CD4-positive, alpha-beta T cell treated with Interleukin-4 for 4 hours (primary cell): ENCODE data around the gene TSR3.

Experiments used
- DNase-seq: peaks from one replicate; pipeline ENCODE4 v3.0.0-alpha.2; 2020

TSR3 gene

DNA sequence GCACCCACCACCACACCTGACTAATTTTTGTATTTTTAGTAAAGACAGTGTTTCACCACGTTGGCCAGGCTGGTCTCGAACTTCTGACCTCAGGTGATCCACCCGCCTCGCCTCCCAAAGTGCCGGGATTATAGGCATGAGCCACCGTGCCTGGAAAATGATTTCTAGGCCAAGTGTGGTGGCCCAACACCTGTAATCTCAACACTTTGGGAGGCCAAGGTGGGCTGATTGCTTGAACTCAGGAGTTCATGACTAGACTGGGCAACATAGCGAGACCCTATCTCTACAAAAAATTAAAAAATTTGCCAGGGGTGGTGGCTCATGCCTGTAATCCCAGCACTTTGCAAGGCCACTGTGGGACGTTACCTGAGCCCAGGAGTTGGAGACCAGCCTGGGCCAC, 29.3 kb downstream of the TSR3 start:
- DNase-seq: no peak

DNA sequence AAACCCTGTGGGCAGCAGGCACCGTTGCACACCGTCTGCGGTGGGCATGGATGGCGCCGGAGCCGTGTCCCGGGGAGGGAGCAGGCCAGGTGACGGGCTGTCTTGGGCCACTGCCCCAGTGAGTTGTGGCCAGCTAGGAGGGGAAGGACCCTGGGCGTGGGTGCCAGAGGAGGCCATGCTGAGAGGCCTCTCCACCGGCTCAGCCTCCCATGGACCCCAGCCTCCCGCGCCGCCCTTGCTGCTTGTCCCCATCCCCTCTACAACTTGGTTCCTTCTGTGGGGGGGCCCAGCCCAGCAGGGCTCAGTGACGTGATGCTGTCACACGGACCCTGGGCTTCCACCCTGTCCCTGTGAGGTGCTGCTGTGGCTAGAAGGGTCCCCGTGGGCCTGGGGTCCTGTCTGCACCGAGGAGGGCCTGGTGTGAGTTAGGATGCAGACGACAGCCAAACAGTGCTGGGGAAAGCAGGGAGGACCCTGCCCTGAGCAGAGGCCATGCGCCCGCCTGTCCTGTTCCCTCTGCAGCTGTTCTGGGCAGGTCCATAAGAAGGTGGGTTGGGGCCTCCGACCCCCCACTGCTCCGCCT, 30.9 kb downstream of the TSR3 start:
- no peak for DNase-seq

GRCh38 chr16:1320097-1320496, 31.6 kb downstream of the TSR3 start:
- DNase-seq: no peak

- DNase-seq: no peak
Observed at GRCh38 chr16:1319041-1319440, 32.6 kb downstream of the TSR3 start.

- DNase-seq: no peak
Observed at GRCh38 chr16:1318268-1318545, 33.5 kb downstream of the TSR3 start.

GRCh38 chr16:1317479-1318267, 34.0 kb downstream of the TSR3 start:
- no peak for DNase-seq

DNA sequence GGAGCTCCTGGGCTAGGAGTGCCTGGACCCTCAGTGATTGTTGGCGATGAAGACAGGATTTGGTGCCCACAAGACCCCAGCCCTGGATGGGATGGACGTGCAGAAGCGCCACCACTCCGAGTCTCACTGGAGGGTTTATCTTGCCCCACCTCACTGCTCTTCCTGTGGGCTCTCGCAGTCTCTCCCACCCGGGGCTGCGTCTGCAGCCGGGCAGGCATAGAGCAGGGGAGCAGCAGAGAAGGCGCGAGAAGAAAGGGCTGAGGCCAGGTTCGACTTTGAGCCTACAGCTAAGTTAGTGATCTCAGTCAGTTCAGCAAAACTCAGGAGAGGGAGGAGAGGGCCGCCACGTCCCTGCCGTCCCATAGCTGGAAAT, 35.7 kb downstream of the TSR3 start:
- DNase-seq: no peak

DNA sequence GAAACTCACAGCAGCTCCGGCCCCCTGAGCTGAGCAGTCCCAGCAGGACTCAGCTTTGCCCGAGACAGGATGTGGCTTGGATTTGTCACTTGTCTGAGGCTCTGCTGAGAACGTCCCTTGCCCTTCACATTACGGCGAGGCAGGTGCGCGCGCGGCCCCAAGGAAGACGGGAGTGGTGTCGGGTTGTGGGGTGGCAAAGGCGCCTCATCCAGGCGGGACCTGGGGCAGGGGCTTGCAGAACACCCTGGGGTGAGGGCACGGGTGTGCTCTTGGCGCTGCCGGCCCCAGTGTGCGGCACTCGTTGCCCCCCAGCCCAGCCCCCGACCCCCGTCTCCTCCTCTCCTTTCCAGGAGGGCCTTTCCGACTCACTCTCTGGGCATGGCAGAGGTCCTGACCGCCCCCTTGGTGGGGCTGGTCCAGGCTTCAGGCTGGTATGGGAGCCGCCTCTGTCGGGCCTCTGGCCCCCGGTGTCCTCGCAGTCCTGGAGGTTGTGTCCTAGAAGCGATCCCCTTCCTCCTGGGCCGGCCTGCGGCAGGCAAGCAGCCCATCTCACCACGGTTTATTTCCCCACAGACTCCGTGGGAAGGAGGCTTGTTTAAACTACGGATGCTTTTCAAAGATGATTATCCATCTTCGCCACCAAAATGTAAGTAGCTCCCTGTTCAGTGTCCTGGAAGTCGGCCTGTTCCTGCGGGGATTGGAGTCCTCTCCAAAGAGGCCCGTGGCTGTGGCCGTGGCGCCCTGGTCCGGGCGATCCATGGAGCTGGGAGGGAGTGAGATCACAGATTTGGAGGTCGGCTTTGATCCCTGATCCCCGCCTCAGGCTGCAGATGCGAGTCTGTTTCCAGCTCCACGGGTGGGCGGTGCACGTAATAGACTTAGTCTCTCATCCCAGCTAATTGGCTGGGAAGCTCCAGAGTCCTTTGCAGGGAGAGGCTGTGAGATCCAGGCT, 36.3 kb downstream of the TSR3 start:
- no peak for DNase-seq

DNA sequence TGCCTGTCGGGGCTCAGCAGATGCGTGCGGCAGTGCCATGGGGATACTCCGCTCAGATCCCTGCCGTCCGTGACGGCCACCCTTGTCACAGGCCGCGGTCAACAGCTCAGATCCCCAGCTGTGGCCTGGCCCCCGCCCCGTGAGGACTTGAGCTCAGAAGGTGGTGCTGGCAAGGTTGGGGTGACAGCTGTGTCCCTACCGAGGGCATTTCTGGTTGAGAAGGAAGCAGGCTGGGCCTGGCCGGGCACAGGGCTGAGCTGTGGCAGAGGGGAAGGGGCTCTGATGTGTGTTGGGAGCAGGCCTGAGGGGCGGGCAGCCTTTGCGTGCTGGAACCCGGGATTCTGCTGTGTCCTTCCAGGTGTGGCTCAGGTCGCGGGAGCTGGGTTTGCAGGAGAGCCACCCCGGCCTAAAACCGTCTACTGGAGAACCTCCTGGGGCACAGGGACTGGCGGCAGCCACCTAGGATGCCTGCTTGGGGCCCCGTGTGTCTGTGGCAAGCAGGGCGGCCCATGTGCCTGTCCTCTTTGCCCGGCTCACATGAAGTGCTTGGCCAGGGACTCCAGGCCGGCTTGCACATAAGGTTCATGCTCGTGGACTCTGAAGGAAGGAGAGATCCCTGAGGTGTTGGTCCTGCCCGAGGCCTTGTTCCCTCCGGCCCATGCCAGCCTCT, 37.1 kb downstream of the TSR3 start:
- DNase-seq: no peak

- no peak for DNase-seq
Observed at GRCh38 chr16:1313721-1314369, 37.8 kb downstream of the TSR3 start.

- no peak for DNase-seq
Observed at GRCh38 chr16:1312903-1313302, 38.8 kb downstream of the TSR3 start.

- DNase-seq: no peak
Observed at GRCh38 chr16:1312467-1312816, 39.2 kb downstream of the TSR3 start.

DNA sequence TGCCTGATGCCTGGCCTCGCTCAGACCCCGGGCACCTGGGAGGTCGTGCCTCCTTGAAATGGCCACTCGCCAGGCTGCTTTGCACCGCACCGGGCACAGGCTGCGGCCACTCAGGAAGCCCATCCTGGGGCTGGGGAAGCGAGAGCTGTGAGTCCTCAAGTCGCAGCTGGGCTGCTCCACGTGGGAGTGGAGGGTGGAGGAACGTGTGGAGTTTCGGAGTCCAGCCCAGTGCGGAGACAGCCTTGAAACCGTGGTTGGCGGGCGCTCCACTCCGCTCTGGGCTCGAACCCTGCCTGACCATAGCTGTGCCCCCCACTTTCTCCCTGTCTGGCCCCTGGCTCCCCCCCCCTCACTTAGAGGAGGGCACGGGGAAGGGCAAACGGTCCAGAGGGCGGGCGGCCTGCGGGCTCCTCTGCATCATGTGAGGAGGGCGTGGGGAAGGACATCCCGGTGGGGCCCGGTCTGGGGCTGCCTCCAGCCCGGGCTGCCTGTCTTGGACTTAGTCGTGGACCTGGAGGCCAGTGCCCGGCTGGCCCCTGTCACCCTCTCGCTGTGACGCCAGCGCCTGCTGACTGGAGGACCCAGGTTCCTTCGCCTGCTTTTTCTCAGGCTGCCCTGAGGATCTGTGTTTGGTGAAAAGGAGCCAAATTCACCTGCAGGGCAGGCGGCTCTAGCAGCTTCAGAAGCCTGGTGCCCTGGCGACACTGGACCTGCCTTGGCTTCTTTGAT, 39.8 kb downstream of the TSR3 start:
- no peak for DNase-seq

- DNase-seq: no peak
Observed at GRCh38 chr16:1311212-1311737, 40.4 kb downstream of the TSR3 start.

- DNase-seq: no peak
Observed at GRCh38 chr16:1310832-1311200, 40.9 kb downstream of the TSR3 start.

DNA sequence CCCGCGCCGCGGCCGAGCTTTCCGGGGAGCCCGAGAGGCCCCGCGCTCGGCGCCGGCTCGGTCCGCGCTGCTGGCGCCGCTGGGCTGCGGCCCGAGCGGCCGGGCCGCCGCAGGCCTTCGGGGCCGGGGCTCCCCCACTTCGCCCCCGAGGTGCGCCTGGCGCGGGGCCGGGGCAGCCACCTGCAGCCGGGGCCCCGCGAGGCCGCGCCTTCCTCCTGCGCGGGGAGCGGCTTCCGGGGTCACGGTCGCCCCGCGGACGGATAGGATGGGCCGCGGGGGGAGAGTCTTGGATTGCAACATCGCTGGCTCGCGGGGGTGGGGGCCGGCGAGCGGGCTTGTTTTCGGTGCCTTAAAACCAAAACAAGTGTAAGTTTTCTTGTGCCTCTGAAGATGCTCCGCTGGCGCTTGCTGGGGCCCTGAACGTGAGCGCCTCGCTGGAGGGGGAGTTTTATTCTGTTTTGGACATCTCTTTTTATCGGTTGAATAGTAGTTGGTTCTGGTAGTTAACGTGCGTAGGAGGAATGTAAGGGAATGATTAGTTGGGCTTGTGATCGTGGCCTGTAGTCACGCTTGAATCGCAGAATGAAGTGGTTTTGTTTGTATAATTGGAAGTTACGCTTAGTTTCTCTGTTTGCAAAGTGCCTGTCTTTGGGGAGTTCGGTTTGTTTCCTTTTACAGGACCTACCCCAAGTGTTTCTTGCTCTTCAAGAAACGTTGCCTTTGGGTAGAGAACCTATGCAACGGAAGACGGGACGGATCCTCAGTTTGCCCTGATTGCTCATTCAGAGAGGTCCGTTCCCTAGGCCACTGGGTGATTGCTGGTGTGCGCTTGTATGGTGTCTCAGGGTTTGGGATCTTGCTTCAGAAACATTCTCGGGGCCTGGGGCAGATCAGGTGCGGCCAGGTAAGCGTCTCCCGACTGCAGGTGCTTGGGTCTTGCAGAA, 41.5 kb downstream of the TSR3 start:
- peak; percentile 42 for DNase-seq

DNA sequence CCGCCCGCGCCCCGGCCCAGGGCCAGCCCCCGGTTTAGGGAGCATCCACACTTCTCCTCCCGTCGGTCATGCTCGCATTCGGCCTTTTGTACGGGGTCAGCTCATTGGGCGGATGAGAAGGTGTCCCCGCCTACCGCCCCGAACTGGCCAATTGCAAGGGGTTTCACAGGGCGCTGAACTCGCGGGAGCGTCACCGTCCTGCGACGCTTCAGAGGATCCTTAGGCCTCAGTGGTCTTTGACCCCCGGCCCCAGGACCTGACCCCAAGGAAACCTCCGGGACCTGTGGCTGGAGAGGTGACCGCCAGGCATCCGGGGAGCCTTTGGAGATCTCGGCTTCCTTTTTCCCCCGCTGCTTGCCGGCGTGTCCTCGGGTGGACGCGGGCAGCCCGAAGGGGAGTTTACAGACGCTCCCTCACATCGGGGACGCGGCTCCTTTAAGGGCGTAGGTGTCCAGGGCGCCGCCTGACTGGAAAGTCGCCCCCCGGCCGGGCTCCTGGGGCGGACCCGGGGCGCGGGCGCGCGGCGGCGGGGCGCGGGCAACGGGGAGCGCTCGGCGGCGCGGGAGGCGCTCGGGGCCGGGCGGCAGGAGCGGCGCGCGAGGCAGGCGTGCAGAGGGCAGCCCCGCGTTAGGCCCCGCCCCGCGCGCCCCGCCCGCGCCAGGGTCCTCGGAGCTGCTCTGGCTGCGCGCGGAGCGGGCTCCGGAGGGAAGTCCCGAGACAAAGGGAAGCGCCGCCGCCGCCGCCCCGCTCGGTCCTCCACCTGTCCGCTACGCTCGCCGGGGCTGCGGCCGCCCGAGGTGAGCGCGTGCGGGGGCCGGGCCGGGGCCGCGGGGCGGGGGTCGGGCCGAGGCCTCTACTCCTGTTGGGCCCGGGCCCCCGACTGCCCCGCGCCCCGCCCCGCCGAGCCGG, 42.4 kb downstream of the TSR3 start, which contains the start of gene UBE2I:
UBE2I (plus strand) TSS at position 660 of the 909 bp plus-strand sequence. CDS start 4,395 bp downstream, outside the sequence.
- peak; percentile 99 for DNase-seq

DNA sequence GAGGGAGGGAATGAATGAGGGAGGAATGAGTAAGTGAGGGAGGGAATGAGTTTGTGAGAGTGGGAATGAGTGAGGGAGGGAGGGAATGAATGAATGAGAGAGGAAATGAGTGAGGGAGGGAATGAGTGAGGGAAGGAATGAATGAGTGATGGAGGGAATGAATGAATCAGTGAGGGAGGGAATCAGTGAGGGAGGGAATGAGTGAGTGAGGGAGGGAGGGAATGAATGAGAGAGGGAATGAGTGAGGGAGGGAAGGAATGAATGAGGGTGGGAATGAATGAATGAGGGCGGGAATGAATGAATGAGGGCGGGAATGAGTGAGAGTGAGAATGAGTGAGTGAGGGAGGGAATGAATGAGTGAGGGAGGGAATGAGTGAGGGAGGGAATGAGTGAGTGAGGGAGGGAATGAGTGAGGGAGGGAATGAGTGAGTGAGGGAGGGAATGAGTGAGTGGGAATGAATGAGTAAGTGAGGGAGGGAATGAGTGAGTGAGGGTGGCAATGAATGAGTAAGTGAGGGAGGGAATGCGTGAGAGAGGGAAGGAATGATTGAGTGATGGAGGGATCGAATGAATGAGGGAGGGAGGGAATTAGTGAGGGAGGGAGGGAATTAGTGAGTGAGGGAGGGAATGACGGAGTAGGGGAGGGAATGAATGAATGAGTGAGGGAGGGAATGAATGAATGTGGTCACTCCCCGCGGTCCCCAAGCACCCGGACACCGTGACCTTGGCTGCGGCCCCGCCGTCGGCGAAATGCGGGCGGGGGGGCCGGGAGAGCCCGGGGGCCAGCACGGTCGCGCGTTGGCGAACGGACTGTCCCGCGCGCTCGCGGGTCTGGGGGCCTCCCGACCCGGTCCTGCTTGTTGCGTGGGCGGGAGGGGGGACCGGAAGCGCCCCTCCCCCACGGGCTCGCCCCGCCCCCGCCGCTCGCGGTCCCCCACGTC, 43.4 kb downstream of the TSR3 start:
- DNase-seq: no peak
